Karpas-422 (cell line): ENCODE results near the gene TRPM1. TPM values are rescaled to one million over a fixed set of nuclear protein-coding genes. Genes with fewer than 3 reads are reported as not detected.

Source experiments
- DNase-seq: peaks from one replicate; pipeline ENCODE4 v3.0.0-alpha.2; 2015
- H2AFZ ChIP-seq: fragments of 200-600 bp; sonication (generic); 2 replicates; pipeline ENCODE4 v1.6.1; 2014; ENCODE audit warnings: antibody characterized with exemption, low read length, mixed read lengths
- H3K27ac ChIP-seq: fragments of 200-600 bp; sonication (generic); 2 replicates; pipeline ENCODE4 v1.5.1; 2014; ENCODE audit warnings: mild to moderate bottlenecking, low read length, moderate library complexity
- H3K27me3 ChIP-seq: fragments of 200-600 bp; sonication (generic); 2 replicates; pipeline ENCODE4 v1.6.1; 2014; ENCODE audit warnings: low read length, mixed read lengths
- H3K36me3 ChIP-seq: fragments of 200-600 bp; sonication (generic); 2 replicates; pipeline ENCODE4 v1.6.1; 2014; ENCODE audit warnings: low read length, mixed read lengths; ENCODE audit not compliant: insufficient read depth
- H3K4me1 ChIP-seq: fragments of 200-600 bp; sonication (generic); 2 replicates; pipeline ENCODE4 v1.6.1; 2014; ENCODE audit warnings: mild to moderate bottlenecking, low read length, mixed read lengths
- H3K4me2 ChIP-seq: fragments of 200-600 bp; sonication (generic); 2 replicates; pipeline ENCODE4 v1.6.1; 2014; ENCODE audit warnings: low read length, low read depth, mild to moderate bottlenecking; ENCODE audit not compliant: poor library complexity, severe bottlenecking
- H3K4me3 ChIP-seq: fragments of 200-600 bp; sonication (generic); 2 replicates; pipeline ENCODE4 v1.5.1; 2014; ENCODE audit warnings: mild to moderate bottlenecking, antibody characterized with exemption, low read length, mixed read lengths
- H3K79me2 ChIP-seq: fragments of 200-600 bp; sonication (generic); 2 replicates; pipeline ENCODE4 v1.6.1; 2014; ENCODE audit warnings: mild to moderate bottlenecking, low read length, mixed read lengths
- H3K9ac ChIP-seq: fragments of 200-600 bp; sonication (generic); 2 replicates; pipeline ENCODE4 v1.6.0; 2014; ENCODE audit warnings: low read length
- H3K9me2 ChIP-seq: fragments of 200-600 bp; sonication (generic), shearing (Covaris generic); replicated peaks from 2 replicates; pipeline ENCODE4 v1.6.0; 2014; ENCODE audit warnings: mild to moderate bottlenecking, low read length, moderate library complexity; ENCODE audit not compliant: insufficient read depth
- H3K9me3 ChIP-seq: fragments of 300-700, 200-600 bp; sonication (generic); 2 replicates; pipeline ENCODE4 v1.6.1; 2014; ENCODE audit warnings: low read length, mixed read lengths
- H4K20me1 ChIP-seq: fragments of 200-600 bp; sonication (generic); 2 replicates; pipeline ENCODE4 v1.6.1; 2014; ENCODE audit warnings: mild to moderate bottlenecking, antibody characterized with exemption, low read length, low read depth; ENCODE audit not compliant: insufficient read depth
- total RNA-seq: library from RNA; depleted of rRNA; stranded (reverse); fragments of >200 nt; shearing (Covaris generic); gene quantifications from 2 replicates; pipeline ENCODE4 v1.2.3, GENCODE V29; 2014; ENCODE audit warnings: low replicate concordance

TRPM1 gene
- total RNA-seq, 1 experiment from 2014 or later = not detected

DNA sequence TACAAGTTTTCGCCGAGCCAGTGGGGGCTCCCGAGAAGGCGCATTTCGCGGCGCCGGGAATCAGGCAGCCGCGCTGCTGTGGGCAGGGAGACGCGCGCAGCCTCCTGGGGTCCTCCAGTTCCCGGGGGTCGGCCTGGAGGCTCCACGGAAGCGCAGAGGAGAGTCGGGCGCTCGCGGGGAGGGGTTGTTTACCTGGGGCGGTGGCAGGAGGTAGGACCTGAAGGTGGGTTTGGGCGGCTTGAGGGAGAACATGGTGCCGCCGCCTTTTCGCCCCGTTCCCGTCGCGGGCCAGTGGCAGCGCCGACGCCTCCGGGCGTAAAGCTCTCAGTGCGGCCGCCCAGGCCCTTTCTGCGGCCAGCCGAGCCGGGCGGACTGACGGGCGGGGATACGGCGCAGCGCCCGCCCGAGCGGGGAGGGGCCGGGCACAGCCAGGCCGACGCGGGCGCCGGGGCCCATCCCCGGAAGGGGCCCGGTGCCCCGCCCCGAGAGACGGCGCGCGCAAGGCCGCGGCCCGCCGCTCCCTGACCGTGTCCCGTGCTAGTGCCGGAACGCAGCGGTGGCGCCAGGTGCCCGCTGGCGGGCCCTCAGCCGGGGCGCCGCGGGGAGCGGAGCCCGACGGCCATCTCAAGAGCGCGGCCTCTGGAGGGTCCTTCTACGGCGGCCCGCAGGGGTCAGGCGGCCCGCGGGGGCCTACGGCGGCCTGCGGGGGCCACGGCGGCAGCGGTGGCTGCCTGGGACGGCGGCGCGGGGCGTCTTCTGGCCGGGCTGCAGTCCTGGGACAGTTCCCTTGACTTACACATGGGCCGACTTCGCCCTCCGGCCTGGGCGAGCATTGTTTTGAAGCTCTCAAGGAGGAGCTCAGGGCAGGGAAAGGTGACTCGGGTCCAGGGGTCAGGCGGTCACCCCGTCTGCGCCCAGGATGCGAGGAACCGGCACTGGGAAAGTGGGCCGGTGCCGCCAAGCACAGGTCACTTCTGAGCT lies 110.0 kb downstream of the TRPM1 start, which contains the start of gene MTMR10:
Gene MTMR10, minus strand, starts transcription at position 374 of the 981 bp plus-strand sequence. Its CDS starts 122 bp downstream, at position 252.
- Histone ChIP-seq H3K36me3 (no peaks in the 10 kb centered on the region), H3K4me1 (peaks cover 15% of the 10 kb centered on the region), H4K20me1 (no peaks in the 10 kb centered on the region), H2AFZ (peak within 1 kb of the TSS; percentile 92), H3K4me3 (peak within 1 kb of the TSS; percentile 84), H3K9me2 (no peaks in the 10 kb centered on the region), H3K79me2 (peaks cover 28% of the 10 kb centered on the region), H3K9ac (peak within 1 kb of the TSS; percentile 85), H3K4me2 (peak within 1 kb of the TSS; percentile 90), H3K27ac (peak within 1 kb of the TSS; percentile 46), H3K27me3 (no peaks in the 10 kb centered on the region), H3K9me3 (no peaks in the 10 kb centered on the region)
- DNase-seq = peak; percentile 89

DNA sequence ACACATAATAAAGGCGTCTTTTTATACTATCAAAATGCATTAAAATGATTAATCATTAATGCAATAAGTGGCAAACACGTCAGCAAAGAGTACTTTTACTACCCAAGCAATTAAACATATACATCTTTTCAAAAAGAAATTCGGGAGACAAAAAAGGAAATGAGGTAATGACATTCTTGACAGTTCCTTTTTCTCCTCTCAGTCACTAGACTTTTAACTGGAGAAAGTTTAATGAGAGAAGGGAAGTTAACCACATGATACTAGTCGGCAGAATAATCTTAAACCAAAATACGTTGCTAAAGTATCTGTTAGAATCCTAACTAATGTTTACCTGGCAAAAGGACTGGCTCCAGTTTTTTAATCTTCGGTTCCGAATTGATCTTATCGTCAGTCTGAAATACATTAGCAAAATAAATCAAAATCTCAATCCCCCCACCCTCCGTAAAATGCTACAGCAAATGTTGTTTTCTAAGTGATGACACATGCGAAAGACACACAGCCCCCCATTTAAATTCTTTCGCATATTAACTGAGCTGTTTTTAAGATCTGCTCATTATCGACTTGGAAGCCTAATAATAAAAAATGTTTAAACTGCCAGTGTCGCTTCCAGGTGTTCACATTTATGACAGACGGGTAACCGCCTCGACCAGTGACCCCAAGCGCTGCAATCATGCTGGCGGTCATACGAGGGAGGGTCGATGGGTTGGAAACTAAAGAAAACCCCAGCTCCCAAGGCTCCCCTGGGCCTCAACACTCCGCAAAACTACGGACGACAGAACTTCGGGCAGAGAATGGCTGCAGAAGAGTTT lies 110.9 kb downstream of the TRPM1 start:
- DNase-seq = peak; percentile 53
- peak overlapping the region; percentile 85 for H3K9ac ChIP-seq
- H3K27ac ChIP-seq = peak overlapping the region; percentile 41
- H3K4me2 ChIP-seq = peak overlapping the region; percentile 90
- H3K79me2 ChIP-seq = peaks cover 28% of the 10 kb centered on the region
- peaks cover 15% of the 10 kb centered on the region for H3K4me1 ChIP-seq
- H4K20me1 ChIP-seq = no peaks in the 10 kb centered on the region
- H3K9me3 ChIP-seq = no peaks in the 10 kb centered on the region
- H2AFZ ChIP-seq = peak overlapping the region; percentile 42
- H3K9me2 ChIP-seq = no peaks in the 10 kb centered on the region
- peak overlapping the region; percentile 84 for H3K4me3 ChIP-seq
- no peaks in the 10 kb centered on the region for H3K36me3 ChIP-seq
- H3K27me3 ChIP-seq = no peaks in the 10 kb centered on the region

DNA sequence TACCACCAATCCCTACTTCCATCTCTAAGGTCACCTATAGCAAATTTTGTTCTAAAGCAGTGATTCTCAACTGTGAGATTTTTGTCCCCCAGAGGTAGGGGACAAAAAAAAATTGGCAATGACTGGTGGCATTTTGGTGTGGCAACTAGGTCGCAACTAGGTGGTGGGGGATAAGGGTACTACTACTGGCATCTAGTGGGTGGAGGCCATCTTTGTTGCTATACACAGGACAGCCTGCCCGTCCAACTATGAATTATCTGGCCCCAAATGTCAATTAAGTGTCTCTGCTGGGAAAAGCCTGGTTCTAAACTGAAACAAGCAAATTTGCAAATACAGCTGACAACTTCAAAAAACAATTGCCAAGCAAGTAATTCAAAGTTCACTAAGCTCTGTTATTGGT lies 111.5 kb downstream of the TRPM1 start:
- Histone ChIP-seq H3K9me3 (no peaks in the 10 kb centered on the region), H3K36me3 (no peaks in the 10 kb centered on the region), H3K9ac (peak overlapping the region; percentile 85), H3K27ac (peak overlapping the region; percentile 41), H3K27me3 (no peaks in the 10 kb centered on the region), H3K4me1 (peaks cover 15% of the 10 kb centered on the region), H3K9me2 (no peaks in the 10 kb centered on the region), H3K4me3 (peak overlapping the region; percentile 84), H3K79me2 (peaks cover 30% of the 10 kb centered on the region), H4K20me1 (no peaks in the 10 kb centered on the region), H2AFZ (peak overlapping the region; percentile 42; the same call in 1 of the 2 replicates), H3K4me2 (peak overlapping the region; percentile 90)
- DNase-seq = peak; percentile 71

DNA sequence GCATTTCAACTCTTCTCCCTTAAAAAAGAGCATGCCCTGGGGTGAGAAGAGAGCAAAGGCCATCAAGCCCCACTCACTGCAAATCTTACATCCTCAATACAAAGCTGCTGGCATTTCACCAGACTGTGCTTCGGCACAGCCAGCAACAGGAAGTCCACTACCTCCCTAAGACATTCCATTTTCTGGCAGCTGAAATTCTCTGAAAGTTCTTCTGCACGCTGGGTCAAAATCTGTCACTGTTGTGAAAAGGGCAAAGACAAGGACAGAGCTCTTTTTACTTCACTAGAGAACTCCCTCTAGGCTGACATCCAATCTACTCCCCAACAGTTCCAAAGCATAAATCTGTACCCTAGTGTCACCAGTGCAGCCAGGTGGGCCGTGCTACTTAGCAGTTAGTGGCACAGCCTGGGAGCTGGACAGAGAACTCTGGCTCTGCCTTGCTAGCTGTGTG lies 116.4 kb downstream of the TRPM1 start:
- no peaks in the 10 kb centered on the region for H3K27me3 ChIP-seq
- H2AFZ ChIP-seq = no peak overlapping the region
- no peak overlapping the region for H3K27ac ChIP-seq
- H3K9ac ChIP-seq = no peak overlapping the region
- no peaks in the 10 kb centered on the region for H3K36me3 ChIP-seq
- DNase-seq = no peak
- no peak overlapping the region for H3K4me3 ChIP-seq
- peaks cover 42% of the 10 kb centered on the region for H3K79me2 ChIP-seq
- H3K4me1 ChIP-seq = peaks cover 5% of the 10 kb centered on the region
- no peaks in the 10 kb centered on the region for H3K9me3 ChIP-seq
- H3K9me2 ChIP-seq = no peaks in the 10 kb centered on the region
- H4K20me1 ChIP-seq = no peaks in the 10 kb centered on the region
- no peak overlapping the region for H3K4me2 ChIP-seq

DNA sequence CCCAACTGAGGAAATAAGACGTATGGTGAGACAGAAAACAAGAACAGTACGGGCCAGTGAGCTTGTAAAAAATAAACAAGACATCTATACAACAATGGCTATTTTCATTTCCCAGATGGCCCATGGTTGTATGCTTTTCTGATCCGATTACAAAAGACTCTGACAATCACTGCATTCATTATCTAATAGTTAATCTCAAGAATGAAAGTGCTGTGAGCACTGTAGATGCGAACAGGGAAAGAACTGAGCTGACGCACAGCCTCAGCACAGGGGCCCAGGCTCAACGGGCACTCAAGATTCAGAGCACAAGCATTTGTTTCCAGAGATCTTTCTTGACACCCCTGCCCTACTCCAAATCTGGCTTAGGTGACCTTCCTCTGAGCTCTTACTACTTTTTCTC lies 117.0 kb downstream of the TRPM1 start:
- Histone ChIP-seq H3K9me3 (no peaks in the 10 kb centered on the region), H3K4me2 (no peak overlapping the region), H2AFZ (no peak overlapping the region), H3K27me3 (no peaks in the 10 kb centered on the region), H3K27ac (no peak overlapping the region), H4K20me1 (no peaks in the 10 kb centered on the region), H3K9ac (no peak overlapping the region), H3K9me2 (no peaks in the 10 kb centered on the region), H3K4me1 (no peaks in the 10 kb centered on the region), H3K36me3 (0 out of 2 replicates have a peak, but pooled peaks cover 2% of the 10 kb centered on the region), H3K79me2 (peaks cover 42% of the 10 kb centered on the region), H3K4me3 (no peak overlapping the region)
- DNase-seq = no peak

DNA sequence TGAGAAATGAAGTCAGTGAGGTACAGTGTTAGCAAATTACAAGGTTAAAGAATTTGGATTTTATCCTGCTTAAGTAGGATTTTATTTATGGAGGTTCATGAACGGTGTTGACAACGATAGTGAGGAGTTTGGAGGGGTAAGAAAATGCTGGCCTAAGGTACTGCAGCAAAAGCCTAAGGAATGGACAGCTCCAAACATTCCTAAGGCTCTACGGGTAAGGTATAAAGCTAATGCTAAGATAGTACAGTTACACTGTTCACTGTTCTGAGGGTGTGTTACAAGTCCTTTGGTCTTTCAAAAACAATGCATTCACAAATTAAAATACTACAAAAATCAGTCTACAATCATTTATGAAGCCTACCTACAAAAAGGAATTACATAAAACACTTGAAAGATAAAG lies 117.4 kb downstream of the TRPM1 start:
- no peak for DNase-seq
- H3K79me2 ChIP-seq = peaks cover 44% of the 10 kb centered on the region
- H3K9me3 ChIP-seq = no peaks in the 10 kb centered on the region

DNA sequence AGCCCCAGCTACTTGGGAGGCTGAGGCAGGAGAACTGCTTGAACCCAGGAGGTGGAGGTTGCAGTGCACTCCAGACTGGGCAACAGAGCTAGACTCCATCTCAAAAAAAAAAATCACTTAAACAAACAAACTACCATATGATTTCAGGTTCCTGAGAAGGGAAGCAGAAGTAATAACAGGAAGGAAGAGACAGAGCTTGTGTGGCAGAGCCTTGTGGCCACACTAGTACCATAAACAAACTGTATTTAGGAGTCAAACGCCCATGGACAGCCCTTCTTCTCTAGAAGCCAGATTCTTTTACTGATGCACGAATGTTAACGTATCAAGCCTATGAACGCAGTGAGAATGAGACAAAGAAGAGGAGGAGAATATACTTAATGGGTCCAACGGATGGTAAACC lies 122.1 kb downstream of the TRPM1 start:
- H3K79me2 ChIP-seq = peaks cover 51% of the 10 kb centered on the region
- H3K4me2 ChIP-seq = no peak overlapping the region
- H3K9ac ChIP-seq = no peak overlapping the region
- H3K36me3 ChIP-seq = peaks cover 3% of the 10 kb centered on the region; the same call in 1 of the 2 replicates
- H3K27ac ChIP-seq = no peak overlapping the region
- no peaks in the 10 kb centered on the region for H4K20me1 ChIP-seq
- no peak overlapping the region for H2AFZ ChIP-seq
- H3K27me3 ChIP-seq = no peaks in the 10 kb centered on the region
- no peaks in the 10 kb centered on the region for H3K9me3 ChIP-seq
- H3K9me2 ChIP-seq = no peaks in the 10 kb centered on the region
- H3K4me3 ChIP-seq = no peak overlapping the region
- H3K4me1 ChIP-seq = no peaks in the 10 kb centered on the region
- DNase-seq = no peak

More for the DNA sequence above, 117.4 kb downstream of the TRPM1 start:
- Histone ChIP-seq H3K9ac (no peak overlapping the region), H3K4me2 (no peak overlapping the region), H3K27ac (no peak overlapping the region), H3K27me3 (no peaks in the 10 kb centered on the region), H4K20me1 (no peaks in the 10 kb centered on the region), H3K4me1 (no peaks in the 10 kb centered on the region), H2AFZ (no peak overlapping the region), H3K36me3 (0 out of 2 replicates have a peak, but pooled peaks cover 3% of the 10 kb centered on the region), H3K4me3 (no peak overlapping the region), H3K9me2 (no peaks in the 10 kb centered on the region)
